Measurements from ENCODE around the gene C18orf63.

C18orf63 gene

GRCh38 chr18:74389171-74389927 is 73.7 kb downstream of the C18orf63 start:
- TF ChIP-seq ZBTB20 (tag by site-specific recombination; IDR thresholded peaks at IDR 0.05) = no peak
- no peak for TF ChIP-seq ZNF18 (tag by site-specific recombination; IDR thresholded peaks at IDR 0.05)
- TF ChIP-seq ZNF600 (tag by site-specific recombination; IDR thresholded peaks at IDR 0.05) = no peak
- TF ChIP-seq AEBP2 (tag by site-specific recombination; IDR thresholded peaks at IDR 0.05; ENCODE audit: borderline replicate concordance) = no peak
- no peak for TF ChIP-seq ZNF488 (tag by site-specific recombination; IDR thresholded peaks at IDR 0.05)
- no peak for TF ChIP-seq ZFP3 (tag by site-specific recombination; IDR thresholded peaks at IDR 0.05; ENCODE audit: low read depth)
- no peak for TF ChIP-seq PRDM1 (tag by site-specific recombination; IDR thresholded peaks at IDR 0.05)
- no peak for TF ChIP-seq ZNF561 (tag by site-specific recombination; IDR thresholded peaks at IDR 0.05; ENCODE audit: borderline replicate concordance)
- TF ChIP-seq ZNF302 (tag by site-specific recombination; IDR thresholded peaks at IDR 0.05; ENCODE audit: low read depth) = no peak
- no peak for TF ChIP-seq ZNF280D (tag by site-specific recombination; IDR thresholded peaks at IDR 0.05)
- Histone ChIP-seq H3K27ac (ENCODE audit: extremely low read depth, low read depth, low read length) (no peak overlapping the region), H3K4me1 (ENCODE audit: control insufficient read depth, insufficient read depth, low read length) (no peaks in the 10 kb centered on the region), H3K4me3 (ENCODE audit: low read depth, low read length) (no peak overlapping the region), H3K36me3 (ENCODE audit: control insufficient read depth in 2 of 2, insufficient read depth in 1 of 2, low read length in 2 of 2) (no peaks in the 10 kb centered on the region), H3K9me3 (ENCODE audit: control insufficient read depth, insufficient read depth, low read depth, low read length) (no peaks in the 10 kb centered on the region)
- ChIA-PET POLR2A (no interaction called here), CTCF (no interaction called here)

GRCh38 chr18:74389991-74390390 is 74.4 kb downstream of the C18orf63 start:
- H3K4me3 ChIP-seq (ENCODE audit: low read depth, low read length) = no peak overlapping the region
- no peak overlapping the region for H3K27ac ChIP-seq (ENCODE audit: extremely low read depth, low read depth, low read length)
- POLR2A ChIA-PET = no interaction called here

GRCh38 chr18:74390900-74391299 is 75.3 kb downstream of the C18orf63 start:
- H3K4me1 ChIP-seq (ENCODE audit: control insufficient read depth, insufficient read depth, low read length) = no peaks in the 10 kb centered on the region
- ChIA-PET POLR2A (no interaction called here), CTCF (no interaction called here)
- no peak overlapping the region for H3K27ac ChIP-seq (ENCODE audit: extremely low read depth, low read depth, low read length)
- H3K36me3 ChIP-seq (ENCODE audit: control insufficient read depth in 2 of 2, insufficient read depth in 1 of 2, low read length in 2 of 2) = no peaks in the 10 kb centered on the region
- H3K9me3 ChIP-seq (ENCODE audit: control insufficient read depth, insufficient read depth, low read depth, low read length) = no peaks in the 10 kb centered on the region
- TF ChIP-seq ZNF48 (tag by site-specific recombination; IDR thresholded peaks at IDR 0.05) (no peak), TRIM28 (IDR thresholded peaks at IDR 0.05; ENCODE audit: borderline replicate concordance, low read length) (no peak), ZNF433 (tag by site-specific recombination; IDR thresholded peaks at IDR 0.05; ENCODE audit: low read depth) (no peak), ZNF785 (tag by site-specific recombination; IDR thresholded peaks at IDR 0.05) (no peak), ZSCAN23 (tag by site-specific recombination; IDR thresholded peaks at IDR 0.05) (no peak), ZNF324 (tag by site-specific recombination; IDR thresholded peaks at IDR 0.05) (no peak)
- no peak overlapping the region for H3K4me3 ChIP-seq (ENCODE audit: low read depth, low read length)

More at GRCh38 chr18:74389991-74390390, 74.4 kb downstream of the C18orf63 start:
- H3K36me3 ChIP-seq (ENCODE audit: control insufficient read depth in 2 of 2, insufficient read depth in 1 of 2, low read length in 2 of 2) = no peaks in the 10 kb centered on the region
- no peaks in the 10 kb centered on the region for H3K9me3 ChIP-seq (ENCODE audit: control insufficient read depth, insufficient read depth, low read depth, low read length)
- no peaks in the 10 kb centered on the region for H3K4me1 ChIP-seq (ENCODE audit: control insufficient read depth, insufficient read depth, low read length)
- no peak for TF ChIP-seq ZFHX2 (tag by site-specific recombination; conservative IDR thresholded peaks at IDR 0.05)
- no peak for TF ChIP-seq ZNF521 (tag by site-specific recombination; IDR thresholded peaks at IDR 0.05)
- CTCF ChIA-PET = no interaction called here
